Measurements from ENCODE around the gene NLRC5. TPM values are rescaled to one million over a fixed set of nuclear protein-coding genes. Genes with fewer than 3 reads are reported as not detected.
"Not testable (repeated sequence)": the region's sequence is repeated elsewhere in the genome, so short reads cannot be mapped to it uniquely, and the experiment has no call there.

Gene NLRC5
- total RNA-seq, 2 donors from 2014 or later = 8.3 to 23.4 TPM

GRCh38 chr16:57062329-57062728 lies 73.0 kb downstream of the NLRC5 start:
- peaks cover 6% of the 10 kb centered on the region for H3K4me1 ChIP-seq

GRCh38 chr16:57063189-57063588 lies 73.8 kb downstream of the NLRC5 start:
- ATAC-seq; H3K9me3 ChIP-seq; H3K36me3 ChIP-seq (replicated peaks in 1 of 2; ENCODE audit: insufficient read depth in 1 of 2, low read depth in 2 of 2); intact Hi-C loops (cut with DNase I); H3K4me1 ChIP-seq; H3K27ac ChIP-seq; H3K4me3 ChIP-seq; H3K27me3 ChIP-seq; DNase-seq: not testable (repeated sequence)
- 77 to 86% methylated on average over 8 of the region's 8 CpGs for WGBS, 2 donors

More at GRCh38 chr16:57062329-57062728, 73.0 kb downstream of the NLRC5 start:
- no peak overlapping the region for H3K4me3 ChIP-seq
- intact Hi-C loops (cut with DNase I) = no loop called here
- H3K27me3 ChIP-seq = no peaks in the 10 kb centered on the region
- ATAC-seq (no peak), DNase-seq (no peak)
- TF ChIP-seq CTCF (IDR thresholded peaks at IDR 0.05) = no peak
- TF ChIP-seq POLR2A (IDR thresholded peaks at IDR 0.05) = no peak
- H3K9me3 ChIP-seq = no peaks in the 10 kb centered on the region
- 74 to 76% methylated on average over 8 of the region's 8 CpGs for WGBS, 2 donors
- H3K36me3 ChIP-seq (replicated peaks in 1 of 2; ENCODE audit: insufficient read depth in 1 of 2, low read depth in 2 of 2) = no peaks in the 10 kb centered on the region
- no peak overlapping the region for H3K27ac ChIP-seq

- TF ChIP-seq POLR2A (IDR thresholded peaks at IDR 0.05) = no peak
- TF ChIP-seq CTCF (IDR thresholded peaks at IDR 0.05) = no peak
- DNase-seq (no peak), ATAC-seq (no peak)
- Histone ChIP-seq H3K27ac (no peak overlapping the region), H3K4me3 (no peak overlapping the region), H3K27me3 (no peaks in the 10 kb centered on the region), H3K4me1 (peaks cover 6% of the 10 kb centered on the region), H3K9me3 (no peaks in the 10 kb centered on the region), H3K36me3 (replicated peaks in 1 of 2; ENCODE audit: insufficient read depth in 1 of 2, low read depth in 2 of 2) (no peaks in the 10 kb centered on the region)
- intact Hi-C loops (cut with DNase I) = no loop called here
- 88 to 89% methylated on average over 5 of the region's 5 CpGs for WGBS, 2 donors
Observed at GRCh38 chr16:57064995-57065394, 75.6 kb downstream of the NLRC5 start.

GRCh38 chr16:57066625-57067024 lies 77.3 kb downstream of the NLRC5 start:
- ATAC-seq (no peak), DNase-seq (no peak)
- no peaks in the 10 kb centered on the region for H3K4me1 ChIP-seq
- WGBS, 2 donors = 68 to 80% methylated on average over 4 of the region's 4 CpGs
- no peaks in the 10 kb centered on the region for H3K36me3 ChIP-seq (replicated peaks in 1 of 2; ENCODE audit: insufficient read depth in 1 of 2, low read depth in 2 of 2)
- intact Hi-C loops (cut with DNase I) = no loop called here
- H3K9me3 ChIP-seq = no peaks in the 10 kb centered on the region
- no peak for TF ChIP-seq CTCF (IDR thresholded peaks at IDR 0.05)
- TF ChIP-seq POLR2A (IDR thresholded peaks at IDR 0.05) = no peak
- no peaks in the 10 kb centered on the region for H3K27me3 ChIP-seq
- no peak overlapping the region for H3K4me3 ChIP-seq
- no peak overlapping the region for H3K27ac ChIP-seq

GRCh38 chr16:57067347-57067746 lies 78.0 kb downstream of the NLRC5 start:
- no peaks in the 10 kb centered on the region for H3K9me3 ChIP-seq
- no peaks in the 10 kb centered on the region for H3K27me3 ChIP-seq
- no peak for DNase-seq
- WGBS, 2 donors = 69 to 87% methylated on average over 2 to 3 of the region's 3 CpGs
- TF ChIP-seq POLR2A (IDR thresholded peaks at IDR 0.05) (no peak), CTCF (IDR thresholded peaks at IDR 0.05) (no peak)
- no peak overlapping the region for H3K4me3 ChIP-seq
- H3K27ac ChIP-seq = no peak overlapping the region
- no peak for ATAC-seq
- no peaks in the 10 kb centered on the region for H3K4me1 ChIP-seq
- intact Hi-C loops (cut with DNase I) = no loop called here
- no peaks in the 10 kb centered on the region for H3K36me3 ChIP-seq (replicated peaks in 1 of 2; ENCODE audit: insufficient read depth in 1 of 2, low read depth in 2 of 2)

Data from body of pancreas (tissue), 4 donors.